Subcutaneous preadipocyte (primary cell): ENCODE data around the gene OR2S2. TPM values are rescaled to one million over a fixed set of nuclear protein-coding genes. Genes with fewer than 3 reads are reported as not detected.

Source experiments
- total RNA-seq: library from RNA; depleted of rRNA; stranded (reverse); fragments of >200 nt; gene quantifications from 2 replicates; pipeline ENCODE4 v1.2.3, GENCODE V29; 2012

OR2S2 gene, protein sequence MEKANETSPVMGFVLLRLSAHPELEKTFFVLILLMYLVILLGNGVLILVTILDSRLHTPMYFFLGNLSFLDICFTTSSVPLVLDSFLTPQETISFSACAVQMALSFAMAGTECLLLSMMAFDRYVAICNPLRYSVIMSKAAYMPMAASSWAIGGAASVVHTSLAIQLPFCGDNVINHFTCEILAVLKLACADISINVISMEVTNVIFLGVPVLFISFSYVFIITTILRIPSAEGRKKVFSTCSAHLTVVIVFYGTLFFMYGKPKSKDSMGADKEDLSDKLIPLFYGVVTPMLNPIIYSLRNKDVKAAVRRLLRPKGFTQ
- total RNA-seq = 0.37 TPM in 1 of 2 replicates, not detected in the other

DNA sequence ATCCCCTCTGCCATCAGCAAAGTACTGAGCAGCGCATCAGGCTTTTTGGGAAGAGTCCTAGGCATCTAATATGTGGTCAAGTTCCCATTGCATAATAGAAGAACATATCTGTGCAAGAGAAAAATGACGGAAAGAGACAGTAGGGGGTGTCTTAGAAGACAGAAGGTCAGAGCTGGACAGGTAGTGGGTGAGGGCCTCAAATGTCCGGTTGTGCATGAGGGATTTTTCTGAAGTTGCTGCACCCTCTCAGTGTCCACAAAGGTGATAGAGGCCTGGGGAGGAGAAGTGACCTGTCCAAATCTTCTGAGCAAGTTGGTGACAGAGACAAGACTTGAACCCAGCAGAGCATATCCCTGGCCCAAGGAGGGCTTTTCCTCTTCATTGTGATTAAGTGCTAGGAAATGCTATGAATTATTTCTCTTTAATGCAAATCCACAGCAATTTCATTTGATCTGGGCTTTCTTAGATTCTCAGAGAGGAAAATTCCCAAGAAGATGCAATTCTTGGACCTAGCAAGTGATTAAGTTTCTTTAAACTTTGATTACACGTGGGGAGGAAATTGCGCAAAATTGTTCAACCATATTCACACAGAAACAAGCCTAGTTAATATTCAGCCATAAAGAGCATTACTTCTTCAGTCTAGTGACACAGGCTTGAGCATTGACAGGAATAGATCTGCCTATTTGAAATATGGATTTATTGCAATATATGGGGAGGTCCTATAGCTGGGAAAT is at the start of gene OR2S2:
TSS of gene OR2S2 (minus strand) at position 51 of the 734 bp plus-strand sequence. CDS start 56 bp downstream, outside the sequence.

DNA sequence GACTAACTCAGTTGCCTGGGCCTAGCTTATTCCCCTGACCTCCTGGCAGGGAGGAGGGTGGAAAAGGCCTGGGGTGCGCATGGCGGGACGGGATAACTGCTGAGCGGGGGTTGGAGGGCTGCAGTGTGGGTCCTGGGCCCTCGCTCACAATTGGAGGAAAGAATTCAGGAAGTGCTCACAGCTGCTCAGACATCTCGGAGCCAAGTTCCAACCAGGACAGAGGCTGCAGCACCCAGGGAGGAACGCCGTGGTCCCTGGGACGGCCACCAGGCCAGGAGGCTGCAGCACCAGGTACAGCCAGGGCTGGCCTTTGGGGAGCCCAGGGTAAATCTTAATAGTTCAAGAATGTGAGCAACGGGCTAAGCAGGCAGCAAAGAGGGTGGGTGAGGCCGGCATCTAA is 48.7 kb downstream of the OR2S2 start, which contains the start of gene SPAAR:
TSS of gene SPAAR (plus strand) at position 217 of the 400 bp plus-strand sequence. CDS start 974 bp downstream, outside the sequence.

Other genes with a start within 250 kb of the OR2S2 start
- gene TLN1, start 226.0 kb downstream of the OR2S2 start, total RNA-seq = 248 and 253 TPM in 2 replicates
- gene CREB3, start 225.5 kb downstream of the OR2S2 start, total RNA-seq = 36.7 and 39.9 TPM in 2 replicates
- gene GBA2, start 208.9 kb downstream of the OR2S2 start, total RNA-seq = 23.1 and 31.1 TPM in 2 replicates
- 9.2 and 14.3 TPM in 2 replicates for gene RGP1, start 208.9 kb downstream of the OR2S2 start, total RNA-seq
- gene MSMP, start 203.9 kb downstream of the OR2S2 start, total RNA-seq = not detected in 2 replicates
- gene NPR2, start 166.6 kb downstream of the OR2S2 start, total RNA-seq = 21.3 and 26.5 TPM in 2 replicates
- 0.73 and 2.2 TPM in 2 replicates for gene SPAG8, start 145.9 kb downstream of the OR2S2 start, total RNA-seq
- gene HINT2, start 143.1 kb downstream of the OR2S2 start, total RNA-seq = 19.4 and 23.9 TPM in 2 replicates
- gene FAM221B, start 129.4 kb downstream of the OR2S2 start, total RNA-seq = not detected in 2 replicates
- 1.6 and 2.2 TPM in 2 replicates for gene TMEM8B, start 128.9 kb downstream of the OR2S2 start, total RNA-seq
- gene OR13J1, start 87.8 kb downstream of the OR2S2 start, total RNA-seq = not detected in 2 replicates
- gene HRCT1, start 52.0 kb downstream of the OR2S2 start, total RNA-seq = 1.4 and 1.8 TPM in 2 replicates
- 0.20 and 0.37 TPM in 2 replicates for gene SPAAR, start 48.7 kb downstream of the OR2S2 start, total RNA-seq
- 32.8 and 45.6 TPM in 2 replicates for gene RECK, start 78.8 kb upstream of the OR2S2 start, total RNA-seq
- 20.7 and 31.6 TPM in 2 replicates for gene GLIPR2, start 178.6 kb upstream of the OR2S2 start, total RNA-seq
- 0.39 and 1.8 TPM in 2 replicates for gene CCIN, start 211.2 kb upstream of the OR2S2 start, total RNA-seq
- 205 and 231 TPM in 2 replicates for gene CLTA, start 232.8 kb upstream of the OR2S2 start, total RNA-seq